GM12892 (cell line): ENCODE data around the gene NADK2.

Experiments used
- POLR2A ChIP-seq: IDR thresholded peaks from 2 replicates; pipeline ENCODE4 v1.6.1; 2011; ENCODE audit warnings: low read depth, low read length, control low read depth
- POLR2AphosphoS5 ChIP-seq: IDR thresholded peaks from 2 replicates; pipeline ENCODE4 v1.6.1; 2011; ENCODE audit warnings: low read depth, low read length, control low read depth

- TF ChIP-seq POLR2A = no peak
- TF ChIP-seq POLR2AphosphoS5 = no peak
These were observed 32.9 kb downstream of the NADK2 start for GRCh38 chr5:36208786-36209185.
